HepG2 (cell line): ENCODE data around the gene TPRN. TPM values are rescaled to one million over a fixed set of nuclear protein-coding genes. Genes with fewer than 3 reads are reported as not detected.
A peak's percentile ranks its signal among the peaks of the same experiment; 100 is the strongest.

ENCODE experiments used
- ATF7-NPFF ChIP-seq: sonication (generic); formaldehyde crosslinking; IDR thresholded peaks from 2 replicates; pipeline ENCODE4 v1.8.1; 2023; ENCODE audit warnings: mild to moderate bottlenecking, low read depth, missing genetic modification reagents, moderate library complexity
- ATM ChIP-seq: fragments of 450-650 bp; IDR thresholded peaks from 2 replicates; pipeline ENCODE4 v1.7.1; 2017; ENCODE audit warnings: mild to moderate bottlenecking, borderline replicate concordance
- CBX1 ChIP-seq: IDR thresholded peaks from one replicate; pipeline ENCODE4 v1.6.1; 2016; ENCODE audit warnings: antibody characterized with exemption, low read depth
- GATA4 ChIP-seq: sonication (generic); IDR thresholded peaks from 2 replicates; pipeline ENCODE4 v1.6.1; 2016; ENCODE audit warnings: antibody characterized with exemption, low read depth, borderline replicate concordance
- KLF12 ChIP-seq: sonication (generic); formaldehyde crosslinking; IDR thresholded peaks from 2 replicates; pipeline ENCODE4 v1.4.0; 2020; ENCODE audit warnings: missing genetic modification reagents, borderline replicate concordance
- MTA3 ChIP-seq: sonication (generic); formaldehyde crosslinking; IDR thresholded peaks from 2 replicates; pipeline ENCODE4 v1.4.0; 2020; ENCODE audit warnings: missing genetic modification reagents
- MTERF4 ChIP-seq: sonication (generic); formaldehyde crosslinking; IDR thresholded peaks from 2 replicates; pipeline ENCODE4 v1.8.0; 2023; ENCODE audit warnings: mild to moderate bottlenecking, missing genetic modification reagents
- NR2F6 ChIP-seq, 2 experiments: IDR thresholded peaks; 2 replicates each; pipeline ENCODE4 v1.6.1; 2016; ENCODE audit warnings: antibody characterized with exemption in 1 of 2, mild to moderate bottlenecking in 1 of 2
- RAD21 ChIP-seq: fragments of 450-650 bp; formaldehyde crosslinking; IDR thresholded peaks from 2 replicates; pipeline ENCODE4 v1.5.0; 2020; ENCODE audit warnings: mild to moderate bottlenecking
- SATB2 ChIP-seq: sonication (generic); formaldehyde crosslinking; IDR thresholded peaks from 2 replicates; pipeline ENCODE4 v1.5.0; 2020; ENCODE audit warnings: missing genetic modification reagents
- SRSF1 ChIP-seq: fragments of 200-400 bp; formaldehyde crosslinking; optimal IDR thresholded peaks from 2 replicates; pipeline ENCODE3; 2017; ENCODE audit warnings: mild to moderate bottlenecking, low read depth, low read length, moderate library complexity
- TFDP2 ChIP-seq: sonication (generic); formaldehyde crosslinking; IDR thresholded peaks from 2 replicates; pipeline ENCODE4 v1.4.0; 2020; ENCODE audit warnings: missing genetic modification reagents
- THAP8 ChIP-seq: sonication (generic); formaldehyde crosslinking; IDR thresholded peaks from 2 replicates; pipeline ENCODE4 v1.5.1; 2020; ENCODE audit warnings: missing genetic modification reagents, mild to moderate bottlenecking, borderline replicate concordance
- ZC3H4 ChIP-seq: sonication (generic); formaldehyde crosslinking; IDR thresholded peaks from 2 replicates; pipeline ENCODE4 v1.4.0; 2020; ENCODE audit warnings: missing genetic modification reagents, borderline replicate concordance
- ZEB1 ChIP-seq: IDR thresholded peaks from 2 replicates; pipeline ENCODE4 v1.6.1; 2012; ENCODE audit warnings: mild to moderate bottlenecking, low read depth, inconsistent platforms; ENCODE audit not compliant: insufficient replicate concordance
- ZKSCAN8 ChIP-seq: IDR thresholded peaks from 2 replicates; pipeline ENCODE4 v1.6.1; 2016; ENCODE audit warnings: borderline replicate concordance, missing genetic modification reagents, missing compliant biosample characterization
- ZNF160 ChIP-seq: sonication (generic); formaldehyde crosslinking; IDR thresholded peaks from 2 replicates; pipeline ENCODE4 v1.8.0; 2022; ENCODE audit warnings: mild to moderate bottlenecking, inconsistent platforms, missing genetic modification reagents
- ZNF263 ChIP-seq: sonication (generic); formaldehyde crosslinking; IDR thresholded peaks from 2 replicates; pipeline ENCODE4 v1.4.0; 2020; ENCODE audit warnings: missing genetic modification reagents
- ZNF331 ChIP-seq: sonication (generic); formaldehyde crosslinking; IDR thresholded peaks from 2 replicates; pipeline ENCODE4 v1.4.0; 2020; ENCODE audit warnings: missing genetic modification reagents
- ZNF549 ChIP-seq: sonication (generic); formaldehyde crosslinking; IDR thresholded peaks from 2 replicates; pipeline ENCODE4 v1.5.0; 2020; ENCODE audit warnings: missing genetic modification reagents
- ZNF572 ChIP-seq: sonication (generic); formaldehyde crosslinking; IDR thresholded peaks from 2 replicates; pipeline ENCODE4 v1.5.1; 2020; ENCODE audit warnings: mild to moderate bottlenecking, missing genetic modification reagents
- ZNF740 ChIP-seq: sonication (generic); formaldehyde crosslinking; IDR thresholded peaks from 2 replicates; pipeline ENCODE4 v1.4.0; 2020; ENCODE audit warnings: missing genetic modification reagents
- ZSCAN21 ChIP-seq: sonication (generic); formaldehyde crosslinking; IDR thresholded peaks from 2 replicates; pipeline ENCODE4 v1.8.0; 2022; ENCODE audit warnings: mild to moderate bottlenecking, missing genetic modification reagents, moderate library complexity, borderline replicate concordance
- polyA plus RNA-seq, 8 experiments: library from polyadenylated mRNA; depleted of rRNA in 3 of 8; stranded (reverse) in 7 of 8; unstranded in 1 of 8; fragments of >200 nt; fragmentation: Illumina TruSeq in 4 of 8; extraction: Trizol in 4 of 8; gene quantifications; 2 replicates each; pipeline versions ENCODE4 v1.2.1 to v1.2.3, GENCODE V29; 2011 to 2016; ENCODE audit warnings: low read depth in 4 of 8, missing spikeins in 1 of 8, mixed read lengths in 1 of 8; ENCODE audit not compliant: insufficient read depth in 1 of 8
- total RNA-seq, 5 experiments: library from RNA; depleted of rRNA; stranded (reverse); fragments of >200 nt; fragmentation: Illumina TruSeq; extraction: Trizol; gene quantifications; 2 replicates each; pipeline ENCODE4 v1.2.3, GENCODE V29; 2016; ENCODE audit warnings: low read depth in 1 of 5
- TF ChIP-seq, protein P1 (sequence below): sonication (generic); formaldehyde crosslinking; IDR thresholded peaks from 2 replicates; pipeline ENCODE4; 2020; ENCODE audit warnings: missing genetic modification reagents, mild to moderate bottlenecking, borderline replicate concordance

TPRN gene
- total and polyA plus RNA-seq, 2 of the 13 experiments (the other 11 are each of a cell fraction or from before 2014, with no cell fraction given): 10.1 to 19.2 TPM

GRCh38 chr9:137200311-137201204, at the start of gene TPRN (continued):
- TF ChIP-seq ATF7-NPFF (CRISPR knock-in tag) (peak; percentile 77), MTERF4 (CRISPR knock-in tag) (peak; percentile 27; the same call in 1 of the 2 replicates), ZNF263 (0 out of 2 replicates have a peak, but pooled peaks have one; percentile 27), TFDP2 (CRISPR knock-in tag) (peak; percentile 78), THAP8 (no peak), NR2F6 (IDR thresholded peaks at IDR 0.05) (no peak), NR2F6 (CRISPR knock-in tag; IDR thresholded peaks at IDR 0.05) (peak; percentile 92), GATA4 (0 out of 2 replicates have a peak, but pooled peaks have one; percentile 15), ZNF549 (CRISPR knock-in tag) (no peak), ZEB1 (peak; percentile 25), KLF12 (peak; percentile 52; the same call in 1 of the 2 replicates), MTA3 (CRISPR knock-in tag) (no peak), ZNF572 (CRISPR knock-in tag) (0 out of 2 replicates have a peak, but pooled peaks have one; percentile 64), ATM (no peak), ZNF331 (CRISPR knock-in tag) (peak; percentile 92), ZNF740 (CRISPR knock-in tag) (no peak), RAD21 (CRISPR knock-in tag) (no peak; the same call in 1 of the 2 replicates), ZKSCAN8 (CRISPR knock-in tag) (peak; percentile 75; the same call in 1 of the 2 replicates), ZSCAN21 (CRISPR knock-in tag) (peak; percentile 84; the same call in 1 of the 2 replicates), ZNF160 (peak; percentile 30; the same call in 1 of the 2 replicates), CBX1 (peak; percentile 55), SRSF1 (peak; percentile 66), SATB2 (CRISPR knock-in tag) (no peak), ZC3H4 (no peak; the same call in 1 of the 2 replicates)
- TF ChIP-seq, protein P1, sequence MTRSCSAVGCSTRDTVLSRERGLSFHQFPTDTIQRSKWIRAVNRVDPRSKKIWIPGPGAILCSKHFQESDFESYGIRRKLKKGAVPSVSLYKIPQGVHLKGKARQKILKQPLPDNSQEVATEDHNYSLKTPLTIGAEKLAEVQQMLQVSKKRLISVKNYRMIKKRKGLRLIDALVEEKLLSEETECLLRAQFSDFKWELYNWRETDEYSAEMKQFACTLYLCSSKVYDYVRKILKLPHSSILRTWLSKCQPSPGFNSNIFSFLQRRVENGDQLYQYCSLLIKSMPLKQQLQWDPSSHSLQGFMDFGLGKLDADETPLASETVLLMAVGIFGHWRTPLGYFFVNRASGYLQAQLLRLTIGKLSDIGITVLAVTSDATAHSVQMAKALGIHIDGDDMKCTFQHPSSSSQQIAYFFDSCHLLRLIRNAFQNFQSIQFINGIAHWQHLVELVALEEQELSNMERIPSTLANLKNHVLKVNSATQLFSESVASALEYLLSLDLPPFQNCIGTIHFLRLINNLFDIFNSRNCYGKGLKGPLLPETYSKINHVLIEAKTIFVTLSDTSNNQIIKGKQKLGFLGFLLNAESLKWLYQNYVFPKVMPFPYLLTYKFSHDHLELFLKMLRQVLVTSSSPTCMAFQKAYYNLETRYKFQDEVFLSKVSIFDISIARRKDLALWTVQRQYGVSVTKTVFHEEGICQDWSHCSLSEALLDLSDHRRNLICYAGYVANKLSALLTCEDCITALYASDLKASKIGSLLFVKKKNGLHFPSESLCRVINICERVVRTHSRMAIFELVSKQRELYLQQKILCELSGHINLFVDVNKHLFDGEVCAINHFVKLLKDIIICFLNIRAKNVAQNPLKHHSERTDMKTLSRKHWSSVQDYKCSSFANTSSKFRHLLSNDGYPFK (CRISPR knock-in tag): peak; percentile 93
